ENCODE results near the gene KRTAP10-1. TPM values are rescaled to one million over a fixed set of nuclear protein-coding genes. Genes with fewer than 3 reads are reported as not detected.

Gene KRTAP10-1
- total and polyA plus RNA-seq, 9 of the 15 experiments (the other 6 are each of a cell fraction or from before 2014, with no cell fraction given) = not detected

DNA sequence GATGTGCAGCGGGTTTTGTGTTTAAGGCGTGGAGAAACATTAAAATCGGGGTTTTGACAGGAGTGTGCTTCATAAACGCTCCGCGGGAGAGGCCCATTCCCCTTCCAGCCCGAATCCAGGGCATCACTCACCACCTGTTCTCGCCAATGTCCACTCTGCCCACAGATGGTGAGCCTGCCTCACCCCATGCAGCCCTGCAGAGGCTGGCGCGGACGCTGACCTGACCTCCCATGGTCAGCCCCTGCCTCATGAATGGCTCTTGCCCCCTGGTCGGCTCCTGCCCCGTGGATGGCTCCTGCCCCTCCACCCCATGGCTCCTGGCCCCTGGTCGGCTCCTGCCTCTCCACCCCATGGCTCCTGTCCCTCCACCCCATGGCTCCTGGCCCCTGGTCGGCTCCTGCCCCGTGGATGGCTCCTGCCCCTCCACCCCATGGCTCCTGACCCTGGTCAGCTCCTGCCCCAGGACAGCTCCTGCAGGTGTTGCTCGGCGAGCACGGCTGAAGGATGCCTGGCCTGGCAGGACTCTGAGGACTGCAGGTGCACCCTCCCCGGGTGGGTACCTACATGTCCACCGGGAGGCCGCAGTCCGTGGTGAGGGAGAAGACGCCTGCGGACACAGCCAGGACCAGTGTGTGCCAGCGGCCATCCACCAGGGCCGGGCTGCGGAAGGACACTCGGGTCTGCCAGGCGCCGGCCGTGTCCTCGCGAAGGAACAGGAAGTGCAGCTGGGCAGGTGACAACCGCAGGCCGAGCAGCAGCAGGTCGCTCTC, 6.7 kb downstream of the KRTAP10-1 start:
- H3K36me3 ChIP-seq (ENCODE audit: control insufficient read depth, insufficient read depth, low read length) = no peaks in the 10 kb centered on the region
- H3K27ac ChIP-seq (ENCODE audit: extremely low read depth, low read depth, low read length) = no peak overlapping the region
- H2AFZ ChIP-seq (ENCODE audit: low read depth, low read length) = no peak overlapping the region
- WGBS (ENCODE audit: insufficient coverage, low coverage, missing lambda C conversion rate) = 46% methylated on average over 35 of the region's 37 CpGs
- H3K4me3 ChIP-seq = no peak overlapping the region
- H3K9me3 ChIP-seq (replicated peaks; ENCODE audit: control insufficient read depth, insufficient read depth, low read depth, low read length) = no peaks in the 10 kb centered on the region; the same call in 1 of the 2 replicates
- H3K4me1 ChIP-seq (replicated peaks in 1 of 2; ENCODE audit: control insufficient read depth in 2 of 2, insufficient read depth in 2 of 2, low read length in 2 of 2) = peaks cover 0 to 21% of the 10 kb centered on the region in 2 experiments; a peak in 2 of 5 replicates
- no peaks in the 10 kb centered on the region for H3K9me1 ChIP-seq (ENCODE audit: control insufficient read depth, insufficient read depth, low read length)
- ChIA-PET CTCF (ENCODE audit: low intra/inter-chr PET ratio) (no interaction called here), POLR2A (interaction anchor here (0.6 kb wide), 1 partner anchor 19 kb away, joined by 3 read pairs; no protein-coding TSS in a partner anchor)
- ATAC-seq (no peak), DNase-seq (ENCODE audit: extremely low read depth in 1 of 4, low spot score in 3 of 4) (no peak), FAIRE-seq (no peak)
- H3K27me3 ChIP-seq (ENCODE audit: control insufficient read depth in 2 of 2, insufficient read depth in 2 of 2, low read length in 2 of 2) = peaks cover 36 to 58% of the 10 kb centered on the region in 2 experiments
- H3K79me2 ChIP-seq (ENCODE audit: control insufficient read depth, insufficient read depth, low read length) = no peaks in the 10 kb centered on the region
- TF ChIP-seq KDM5B (IDR thresholded peaks at IDR 0.05; ENCODE audit: insufficient replicate concordance, low read depth, low read length) (no peak), POLR3G (IDR thresholded peaks at IDR 0.05; ENCODE audit: extremely low read depth, insufficient read length, insufficient replicate concordance) (no peak)
- TF ChIP-seq, protein P1, sequence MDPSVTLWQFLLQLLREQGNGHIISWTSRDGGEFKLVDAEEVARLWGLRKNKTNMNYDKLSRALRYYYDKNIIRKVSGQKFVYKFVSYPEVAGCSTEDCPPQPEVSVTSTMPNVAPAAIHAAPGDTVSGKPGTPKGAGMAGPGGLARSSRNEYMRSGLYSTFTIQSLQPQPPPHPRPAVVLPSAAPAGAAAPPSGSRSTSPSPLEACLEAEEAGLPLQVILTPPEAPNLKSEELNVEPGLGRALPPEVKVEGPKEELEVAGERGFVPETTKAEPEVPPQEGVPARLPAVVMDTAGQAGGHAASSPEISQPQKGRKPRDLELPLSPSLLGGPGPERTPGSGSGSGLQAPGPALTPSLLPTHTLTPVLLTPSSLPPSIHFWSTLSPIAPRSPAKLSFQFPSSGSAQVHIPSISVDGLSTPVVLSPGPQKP (CRISPR knock-in tag; IDR thresholded peaks at IDR 0.05) = no peak
- TF ChIP-seq, protein P2, sequence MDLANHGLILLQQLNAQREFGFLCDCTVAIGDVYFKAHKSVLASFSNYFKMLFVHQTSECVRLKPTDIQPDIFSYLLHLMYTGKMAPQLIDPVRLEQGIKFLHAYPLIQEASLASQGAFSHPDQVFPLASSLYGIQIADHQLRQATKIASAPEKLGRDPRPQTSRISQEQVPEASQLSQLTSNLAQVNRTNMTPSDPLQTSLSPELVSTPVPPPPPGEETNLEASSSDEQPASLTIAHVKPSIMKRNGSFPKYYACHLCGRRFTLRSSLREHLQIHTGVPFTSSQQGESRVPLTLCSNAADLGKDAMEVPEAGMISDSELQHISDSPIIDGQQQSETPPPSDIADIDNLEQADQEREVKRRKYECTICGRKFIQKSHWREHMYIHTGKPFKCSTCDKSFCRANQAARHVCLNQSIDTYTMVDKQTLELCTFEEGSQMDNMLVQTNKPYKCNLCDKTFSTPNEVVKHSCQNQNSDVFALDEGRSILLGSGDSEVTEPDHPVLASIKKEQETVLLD (IDR thresholded peaks at IDR 0.05) = no peak
- TF ChIP-seq, protein P3, sequence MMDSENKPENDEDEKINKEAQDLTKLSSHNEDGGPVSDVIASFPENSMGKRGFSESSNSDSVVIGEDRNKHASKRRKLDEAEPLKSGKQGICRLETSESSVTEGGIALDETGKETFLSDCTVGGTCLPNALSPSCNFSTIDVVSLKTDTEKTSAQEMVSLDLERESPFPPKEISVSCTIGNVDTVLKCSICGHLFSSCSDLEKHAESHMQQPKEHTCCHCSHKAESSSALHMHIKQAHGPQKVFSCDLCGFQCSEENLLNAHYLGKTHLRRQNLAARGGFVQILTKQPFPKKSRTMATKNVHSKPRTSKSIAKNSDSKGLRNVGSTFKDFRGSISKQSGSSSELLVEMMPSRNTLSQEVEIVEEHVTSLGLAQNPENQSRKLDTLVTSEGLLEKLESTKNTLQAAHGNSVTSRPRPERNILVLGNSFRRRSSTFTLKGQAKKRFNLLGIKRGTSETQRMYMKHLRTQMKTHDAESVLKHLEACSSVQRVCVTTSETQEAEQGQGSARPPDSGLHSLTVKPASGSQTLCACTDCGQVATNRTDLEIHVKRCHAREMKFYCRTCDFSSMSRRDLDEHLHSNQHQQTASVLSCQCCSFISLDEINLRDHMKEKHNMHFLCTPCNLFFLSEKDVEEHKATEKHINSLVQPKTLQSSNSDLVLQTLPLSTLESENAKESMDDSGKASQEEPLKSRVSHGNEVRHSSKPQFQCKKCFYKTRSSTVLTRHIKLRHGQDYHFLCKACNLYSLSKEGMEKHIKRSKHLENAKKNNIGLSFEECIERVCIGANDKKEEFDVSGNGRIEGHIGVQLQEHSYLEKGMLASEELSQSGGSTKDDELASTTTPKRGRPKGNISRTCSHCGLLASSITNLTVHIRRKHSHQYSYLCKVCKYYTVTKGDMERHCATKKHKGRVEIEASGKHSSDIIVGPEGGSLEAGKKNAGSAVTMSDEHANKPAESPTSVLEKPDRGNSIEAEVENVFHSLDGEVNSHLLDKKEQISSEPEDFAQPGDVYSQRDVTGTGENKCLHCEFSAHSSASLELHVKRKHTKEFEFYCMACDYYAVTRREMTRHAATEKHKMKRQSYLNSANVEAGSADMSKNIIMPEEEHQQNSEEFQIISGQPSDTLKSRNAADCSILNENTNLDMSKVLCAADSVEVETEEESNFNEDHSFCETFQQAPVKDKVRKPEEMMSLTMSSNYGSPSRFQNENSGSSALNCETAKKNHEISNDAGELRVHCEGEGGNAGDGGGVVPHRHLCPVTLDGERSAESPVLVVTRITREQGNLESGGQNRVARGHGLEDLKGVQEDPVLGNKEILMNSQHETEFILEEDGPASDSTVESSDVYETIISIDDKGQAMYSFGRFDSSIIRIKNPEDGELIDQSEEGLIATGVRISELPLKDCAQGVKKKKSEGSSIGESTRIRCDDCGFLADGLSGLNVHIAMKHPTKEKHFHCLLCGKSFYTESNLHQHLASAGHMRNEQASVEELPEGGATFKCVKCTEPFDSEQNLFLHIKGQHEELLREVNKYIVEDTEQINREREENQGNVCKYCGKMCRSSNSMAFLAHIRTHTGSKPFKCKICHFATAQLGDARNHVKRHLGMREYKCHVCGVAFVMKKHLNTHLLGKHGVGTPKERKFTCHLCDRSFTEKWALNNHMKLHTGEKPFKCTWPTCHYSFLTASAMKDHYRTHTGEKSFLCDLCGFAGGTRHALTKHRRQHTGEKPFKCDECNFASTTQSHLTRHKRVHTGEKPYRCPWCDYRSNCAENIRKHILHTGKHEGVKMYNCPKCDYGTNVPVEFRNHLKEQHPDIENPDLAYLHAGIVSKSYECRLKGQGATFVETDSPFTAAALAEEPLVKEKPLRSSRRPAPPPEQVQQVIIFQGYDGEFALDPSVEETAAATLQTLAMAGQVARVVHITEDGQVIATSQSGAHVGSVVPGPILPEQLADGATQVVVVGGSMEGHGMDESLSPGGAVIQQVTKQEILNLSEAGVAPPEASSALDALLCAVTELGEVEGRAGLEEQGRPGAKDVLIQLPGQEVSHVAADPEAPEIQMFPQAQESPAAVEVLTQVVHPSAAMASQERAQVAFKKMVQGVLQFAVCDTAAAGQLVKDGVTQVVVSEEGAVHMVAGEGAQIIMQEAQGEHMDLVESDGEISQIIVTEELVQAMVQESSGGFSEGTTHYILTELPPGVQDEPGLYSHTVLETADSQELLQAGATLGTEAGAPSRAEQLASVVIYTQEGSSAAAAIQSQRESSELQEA (IDR thresholded peaks at IDR 0.05; ENCODE audit: low read depth) = no peak
- TF ChIP-seq, protein P4, sequence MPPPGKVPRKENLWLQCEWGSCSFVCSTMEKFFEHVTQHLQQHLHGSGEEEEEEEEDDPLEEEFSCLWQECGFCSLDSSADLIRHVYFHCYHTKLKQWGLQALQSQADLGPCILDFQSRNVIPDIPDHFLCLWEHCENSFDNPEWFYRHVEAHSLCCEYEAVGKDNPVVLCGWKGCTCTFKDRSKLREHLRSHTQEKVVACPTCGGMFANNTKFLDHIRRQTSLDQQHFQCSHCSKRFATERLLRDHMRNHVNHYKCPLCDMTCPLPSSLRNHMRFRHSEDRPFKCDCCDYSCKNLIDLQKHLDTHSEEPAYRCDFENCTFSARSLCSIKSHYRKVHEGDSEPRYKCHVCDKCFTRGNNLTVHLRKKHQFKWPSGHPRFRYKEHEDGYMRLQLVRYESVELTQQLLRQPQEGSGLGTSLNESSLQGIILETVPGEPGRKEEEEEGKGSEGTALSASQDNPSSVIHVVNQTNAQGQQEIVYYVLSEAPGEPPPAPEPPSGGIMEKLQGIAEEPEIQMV (tag; conservative IDR thresholded peaks at IDR 0.05; ENCODE audit: low read depth) = no peak
- H3K4me2 ChIP-seq (ENCODE audit: insufficient read depth, low read length) = no peak overlapping the region
- BruUV-seq (replicated peaks) = no TSS peak
- in situ Hi-C loops (cut with MboI) = no loop called here
- no peak overlapping the region for H3K9ac ChIP-seq (ENCODE audit: insufficient read depth in 1 of 2, low read depth in 2 of 2, low read length in 2 of 2)
- peaks cover 11% of the 10 kb centered on the region; the same call in 1 of the 2 replicates for H4K20me1 ChIP-seq (replicated peaks; ENCODE audit: control insufficient read depth, insufficient read depth, low read length)
- intact Hi-C loops (cut with micrococcal nuclease) = no loop called here

Measured in K562 (cell line).